GM18517 (cell line): ENCODE results near the gene ANXA3.

Experiments
- ATAC-seq: cut with Tn5 transposase; IDR thresholded peaks from one replicate; pipeline ENCODE4 v1.9.1; 2021; ENCODE audit warnings: mild to moderate bottlenecking, moderate library complexity; ENCODE audit not compliant: unreplicated experiment

ANXA3 gene

DNA sequence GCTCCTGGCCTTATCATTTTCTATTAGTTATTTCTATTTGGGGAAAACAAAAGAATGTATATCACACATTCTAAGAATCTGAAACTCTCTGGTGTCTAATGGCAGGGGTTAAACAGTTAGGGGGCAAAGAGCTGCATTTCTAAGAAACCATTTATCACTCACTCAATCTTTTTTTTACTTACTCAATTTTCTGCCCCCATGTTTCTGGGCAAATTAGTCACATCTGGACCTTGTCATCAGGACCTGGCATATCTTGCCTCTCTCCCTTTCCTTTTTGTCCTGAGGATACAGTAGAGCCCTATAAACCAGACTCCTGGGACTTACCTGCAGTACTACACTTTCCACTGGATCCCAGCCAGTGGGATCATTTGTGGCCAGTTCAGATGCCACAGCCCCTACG lies 89.1 kb downstream of the ANXA3 start:
- ATAC-seq, result no peak

- ATAC-seq, result no peak
Observed at GRCh38 chr4:78642934-78643333, 91.4 kb downstream of the ANXA3 start.

DNA sequence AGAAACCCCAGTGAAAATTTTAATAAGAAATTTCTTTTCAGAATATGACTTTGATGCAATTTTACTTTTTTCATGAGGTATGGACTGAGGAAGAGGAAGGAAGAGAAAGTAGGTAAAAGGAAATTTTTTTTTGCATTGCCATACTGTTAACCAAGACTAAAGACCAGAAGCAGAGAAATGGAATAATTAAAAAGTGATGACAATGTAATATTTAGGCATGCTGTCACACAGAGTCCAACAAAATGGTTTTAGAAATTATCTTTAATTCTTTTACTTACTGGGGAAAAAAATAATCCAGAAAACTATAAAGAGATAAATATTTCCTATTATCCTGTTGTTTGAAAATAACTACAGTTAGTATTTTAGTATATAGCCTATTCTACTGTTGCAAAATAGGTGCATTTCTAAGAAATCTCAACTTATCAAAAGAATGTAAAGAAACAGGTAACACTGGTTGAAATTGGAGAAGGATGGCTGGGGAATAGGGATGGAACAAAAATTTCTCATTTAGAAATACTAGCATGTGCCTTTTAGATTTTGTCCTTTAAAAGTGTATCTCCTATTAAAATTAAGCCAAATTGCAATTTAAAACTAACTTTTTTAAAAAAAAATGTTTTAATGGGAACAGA lies 92.6 kb downstream of the ANXA3 start:
- ATAC-seq, result no peak

- ATAC-seq, result peak; percentile 75
Observed at GRCh38 chr4:78644744-78645330, 93.3 kb downstream of the ANXA3 start.

GRCh38 chr4:78645853-78646757 lies 94.5 kb downstream of the ANXA3 start:
- ATAC-seq, result no peak

DNA sequence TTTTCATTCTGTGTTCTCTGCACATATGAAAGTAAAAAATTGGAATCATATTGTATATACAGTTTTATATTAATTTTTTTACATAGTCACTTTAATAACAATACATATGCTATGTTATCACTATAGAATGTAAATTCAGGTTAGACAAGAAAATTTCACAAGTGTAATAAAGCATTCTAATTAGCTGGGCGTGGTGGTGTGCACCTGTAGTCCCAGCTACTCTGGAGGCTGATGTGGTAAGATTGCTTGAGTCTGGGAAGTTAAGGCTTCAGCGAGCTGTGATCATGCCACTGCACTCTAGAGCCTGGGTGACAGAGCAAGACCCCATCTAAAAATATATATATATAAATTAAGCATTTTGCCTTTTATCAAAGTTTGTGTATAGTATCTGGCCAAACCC lies 95.7 kb downstream of the ANXA3 start:
- no peak for ATAC-seq

DNA sequence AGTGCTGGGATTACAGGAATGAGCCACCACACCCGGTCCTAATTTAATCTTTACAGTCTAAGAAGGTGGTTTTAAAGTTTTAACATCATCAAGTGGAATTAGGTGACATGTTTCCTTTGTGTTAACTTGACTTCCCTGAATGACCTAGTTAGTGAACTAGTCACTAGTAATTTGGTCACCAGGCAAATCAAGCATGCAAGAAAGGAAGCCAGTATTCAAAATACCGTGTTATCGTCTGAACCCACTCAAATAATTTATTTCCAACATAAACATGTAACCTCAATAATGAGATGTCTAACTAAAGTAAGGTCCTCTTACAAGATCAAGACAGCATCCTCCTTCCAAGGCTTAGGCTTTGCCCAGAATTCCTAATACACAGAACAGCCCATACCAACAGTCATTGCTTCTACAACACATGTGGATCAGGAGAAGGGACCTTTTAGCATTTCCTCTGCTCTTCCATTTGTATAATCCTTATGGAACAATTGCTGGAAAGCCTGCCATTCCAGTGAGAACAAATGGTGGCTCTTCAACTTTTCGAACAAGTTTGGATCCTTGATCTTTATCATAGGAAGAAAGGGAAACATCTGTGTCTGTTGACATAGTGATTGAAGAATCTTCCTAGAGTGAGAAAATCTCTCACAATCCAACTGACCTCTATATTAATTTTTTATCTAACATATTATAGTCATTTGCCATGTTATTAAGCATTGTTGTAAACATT lies 97.2 kb downstream of the ANXA3 start:
- ATAC-seq, result no peak

DNA sequence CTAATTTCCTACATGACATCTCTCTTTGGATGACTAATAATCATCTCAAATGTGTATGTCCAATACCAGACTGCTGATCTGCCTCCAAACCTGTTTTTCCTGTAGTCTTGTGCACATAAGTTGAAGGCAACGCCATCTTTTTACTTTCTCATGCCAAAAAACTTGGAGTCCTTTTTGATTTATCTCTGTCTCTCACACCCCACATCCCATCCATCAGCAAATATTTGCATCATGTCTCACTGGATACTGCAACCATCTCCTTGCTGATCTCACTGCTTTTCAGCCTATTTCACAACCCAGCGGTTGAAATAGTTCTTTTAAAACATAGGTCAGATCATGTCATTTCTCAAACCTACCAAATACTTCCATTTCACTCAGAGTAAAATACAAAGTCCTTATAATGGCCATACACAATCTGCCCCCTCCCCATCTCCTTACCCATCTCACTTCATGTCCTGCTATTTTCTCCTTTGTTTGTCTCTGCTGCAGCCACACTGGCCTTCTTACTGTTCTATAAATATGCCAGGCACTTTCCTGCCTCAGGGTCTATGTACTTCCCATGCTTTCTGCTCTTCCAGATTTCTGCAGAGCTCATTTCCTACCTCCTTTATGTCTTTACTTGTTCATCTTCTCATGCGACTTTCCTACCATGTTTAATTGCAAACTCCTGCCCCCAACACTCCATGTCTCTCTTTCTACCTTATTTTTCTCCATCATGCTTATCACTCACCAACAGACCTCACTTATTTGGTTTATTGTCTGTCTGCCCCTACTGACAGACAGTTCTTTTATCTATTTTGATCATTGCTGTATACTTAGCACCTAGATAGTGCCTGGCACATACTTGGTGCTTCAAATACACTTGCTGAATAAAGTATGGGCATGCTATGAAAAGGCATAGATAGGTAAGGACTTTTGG lies 98.8 kb downstream of the ANXA3 start:
- ATAC-seq, result no peak

- ATAC-seq, result no peak
Observed at GRCh38 chr4:78651250-78651860, 99.8 kb downstream of the ANXA3 start.

DNA sequence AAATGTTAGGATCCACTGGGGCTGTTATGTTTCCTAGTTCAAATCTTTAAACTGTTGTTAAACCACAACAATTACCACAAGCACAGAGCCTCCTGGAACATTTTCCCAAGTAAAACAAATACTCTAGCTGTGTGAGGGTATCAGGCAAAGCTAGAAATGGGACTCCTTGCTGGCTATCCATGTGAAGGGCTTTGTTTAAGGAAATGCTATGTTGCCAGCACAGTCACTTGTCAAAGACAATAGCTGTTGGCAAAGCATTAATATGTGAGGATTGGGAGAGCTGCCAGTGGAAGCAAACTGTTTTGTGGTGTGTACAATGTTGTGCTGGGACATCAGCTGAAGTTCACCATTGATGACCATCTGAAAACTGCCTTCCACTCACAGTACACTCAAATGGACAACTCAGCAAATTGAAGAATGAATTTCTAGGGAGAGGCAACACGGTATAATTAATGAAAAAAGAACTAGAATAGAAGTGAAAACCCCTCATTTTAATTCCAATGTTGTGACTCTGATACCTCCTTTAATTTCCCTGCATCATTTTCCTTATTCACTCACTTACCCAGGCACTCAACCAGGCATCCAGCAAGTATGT lies 100.8 kb downstream of the ANXA3 start:
- ATAC-seq, result no peak

- no peak for ATAC-seq
Observed at GRCh38 chr4:78653655-78654054, 102.1 kb downstream of the ANXA3 start.

DNA sequence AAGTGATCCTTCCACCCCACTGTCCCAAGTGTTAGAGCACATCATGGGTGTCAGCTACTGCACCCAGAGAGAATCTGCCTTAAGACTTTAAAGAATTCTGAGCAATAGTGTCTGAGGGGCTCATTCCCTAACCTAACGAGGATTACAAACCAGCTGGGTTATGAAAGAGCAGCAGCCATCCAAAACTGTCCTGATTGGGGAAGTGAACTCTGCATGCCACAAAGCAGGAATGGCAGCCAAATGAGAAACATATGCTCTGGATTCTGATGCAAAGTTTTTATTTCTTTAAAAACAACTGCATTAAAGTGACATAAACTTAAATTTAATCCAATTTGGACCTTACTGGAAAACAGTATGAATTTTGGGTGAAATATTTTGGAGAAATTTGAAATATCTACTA lies 103.2 kb downstream of the ANXA3 start:
- ATAC-seq, result no peak

DNA sequence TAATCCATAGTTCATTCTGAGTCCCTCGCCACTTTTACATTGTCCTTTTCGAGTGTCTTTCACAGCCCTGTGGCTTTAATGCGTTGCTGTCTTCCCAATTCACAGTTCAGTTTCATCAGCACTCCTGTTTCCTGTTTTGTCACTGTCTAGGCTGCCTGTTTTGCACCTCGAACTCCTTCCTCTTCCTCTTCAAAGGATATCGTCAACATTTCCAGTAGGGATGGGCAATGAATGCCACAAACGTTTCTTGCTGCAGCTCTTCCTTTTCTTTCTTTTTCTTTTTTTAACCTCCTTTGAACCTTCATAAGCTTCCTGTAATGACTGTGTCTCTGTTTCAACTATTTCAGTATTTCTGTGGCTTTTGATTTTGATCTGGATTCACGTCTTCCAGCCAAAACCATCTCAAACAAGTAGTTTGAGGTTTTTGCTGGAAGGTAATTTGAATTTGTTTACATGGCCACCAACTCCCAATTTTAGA lies 105.4 kb downstream of the ANXA3 start:
- no peak for ATAC-seq

- no peak for ATAC-seq
Observed at GRCh38 chr4:78659264-78659663, 107.7 kb downstream of the ANXA3 start.

GRCh38 chr4:78659665-78660064 lies 108.1 kb downstream of the ANXA3 start:
- ATAC-seq, result no peak
